Measurements from ENCODE around the gene WDR12.

GRCh38 chr2:202933139-202933510 is 21.7 kb upstream of the WDR12 start:
- TF ChIP-seq CTCF (IDR thresholded peaks at IDR 0.05; ENCODE audit: low read length), result no peak
- no peak for TF ChIP-seq EZH2 (IDR thresholded peaks at IDR 0.05; ENCODE audit: borderline replicate concordance, low read length)
